ENCODE measurements around the gene TMEM127.

The TMEM127 gene

DNA sequence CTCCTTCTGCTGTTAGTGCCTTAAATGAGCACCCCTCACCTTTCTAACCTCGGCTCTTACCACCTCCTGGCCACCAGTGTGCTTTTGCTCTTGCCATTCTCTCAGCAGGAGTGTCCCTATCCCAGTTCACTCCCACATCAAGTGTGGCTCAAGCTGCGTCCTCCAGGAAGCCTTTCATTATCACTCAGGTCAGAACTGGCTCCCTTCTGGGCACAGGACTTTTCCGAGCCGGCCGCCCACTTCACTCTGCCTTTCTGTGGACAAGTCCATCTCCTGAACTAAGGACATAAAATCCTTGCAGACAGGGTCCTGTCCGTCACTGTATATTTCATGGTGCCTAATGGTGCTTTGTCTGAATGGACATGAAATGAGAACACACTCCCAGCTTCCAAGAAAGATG lies 15.6 kb downstream of the TMEM127 start:
- no peak overlapping the region for H3K4me2 ChIP-seq (ENCODE audit: low read length)
- no peaks in the 10 kb centered on the region for H3K79me2 ChIP-seq (ENCODE audit: control insufficient read depth, insufficient read depth, low read length)
- H2AK5ac ChIP-seq (ENCODE audit: low read length): no peak overlapping the region
- no peak overlapping the region for H2BK120ac ChIP-seq (ENCODE audit: low read depth, low read length)
- H3K79me1 ChIP-seq (ENCODE audit: low read length): no peaks in the 10 kb centered on the region
- H3K4me1 ChIP-seq (ENCODE audit: control insufficient read depth, low read depth, low read length): no peaks in the 10 kb centered on the region
- no peak for DNase-seq
- H3K27me3 ChIP-seq (ENCODE audit: insufficient read depth, low read length, poor library complexity): no peaks in the 10 kb centered on the region
- H3K4me3 ChIP-seq (ENCODE audit: low read length): no peak overlapping the region
- no peak overlapping the region for H3K4ac ChIP-seq (ENCODE audit: low read depth, low read length)
- no peak overlapping the region for H2BK5ac ChIP-seq (ENCODE audit: low read length)
- WGBS (ENCODE audit: extremely low coverage, insufficient coverage, low lambda C conversion rate): no CpG with 5 or more reads among the region's 6 CpGs
- no peak overlapping the region for H3K56ac ChIP-seq (ENCODE audit: low read length)
- no peak overlapping the region for H3K27ac ChIP-seq (ENCODE audit: low read depth, low read length)
- H3K9ac ChIP-seq (ENCODE audit: low read length): no peak overlapping the region
- H3K36me3 ChIP-seq (ENCODE audit: control insufficient read depth, insufficient read depth, low read length): peaks cover 3% of the 10 kb centered on the region
- no peak overlapping the region for H4K5ac ChIP-seq (ENCODE audit: low read length)
- no peak overlapping the region for H3K23ac ChIP-seq (ENCODE audit: low read length)
- H2BK15ac ChIP-seq (replicated peaks; ENCODE audit: low read depth): no peak overlapping the region
- H4K8ac ChIP-seq (ENCODE audit: low read depth, low read length): no peak overlapping the region
- H3K18ac ChIP-seq (ENCODE audit: low read length): no peak overlapping the region

DNA sequence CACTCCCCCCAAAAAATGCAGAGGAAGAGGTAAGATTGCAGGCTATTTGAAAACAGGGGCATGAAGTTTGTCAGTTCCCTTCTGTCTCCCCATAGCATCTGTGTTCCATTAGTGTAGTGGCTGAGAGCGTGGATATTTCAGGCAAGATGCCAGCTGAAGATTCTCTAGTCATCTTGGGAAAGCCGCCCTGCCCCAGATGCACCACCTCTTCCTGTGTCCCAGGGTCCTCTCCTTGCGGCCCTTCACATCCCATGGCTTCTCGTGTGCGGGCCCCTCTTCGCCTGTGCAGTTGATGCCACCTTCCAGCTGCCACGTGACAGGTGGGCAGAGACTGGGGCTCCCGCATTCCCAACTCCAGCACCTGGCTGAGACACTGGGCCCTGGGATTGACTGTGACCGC lies 16.1 kb downstream of the TMEM127 start:
- no peak overlapping the region for H3K4me2 ChIP-seq (ENCODE audit: low read length)
- H3K27ac ChIP-seq (ENCODE audit: low read depth, low read length): no peak overlapping the region
- no peak overlapping the region for H3K18ac ChIP-seq (ENCODE audit: low read length)
- H3K4me3 ChIP-seq (ENCODE audit: low read length): no peak overlapping the region
- H3K79me2 ChIP-seq (ENCODE audit: control insufficient read depth, insufficient read depth, low read length): no peaks in the 10 kb centered on the region
- no CpG with 5 or more reads among the region's 9 CpGs for WGBS (ENCODE audit: extremely low coverage, insufficient coverage, low lambda C conversion rate)
- H4K8ac ChIP-seq (ENCODE audit: low read depth, low read length): no peak overlapping the region
- H2BK5ac ChIP-seq (ENCODE audit: low read length): no peak overlapping the region
- no peak overlapping the region for H3K56ac ChIP-seq (ENCODE audit: low read length)
- H4K5ac ChIP-seq (ENCODE audit: low read length): no peak overlapping the region
- no peak overlapping the region for H3K9ac ChIP-seq (ENCODE audit: low read length)
- DNase-seq: no peak
- H3K79me1 ChIP-seq (ENCODE audit: low read length): no peaks in the 10 kb centered on the region
- no peak overlapping the region for H3K23ac ChIP-seq (ENCODE audit: low read length)
- H3K36me3 ChIP-seq (ENCODE audit: control insufficient read depth, insufficient read depth, low read length): peaks cover 3% of the 10 kb centered on the region
- H2BK15ac ChIP-seq (replicated peaks; ENCODE audit: low read depth): no peak overlapping the region
- no peak overlapping the region for H2AK5ac ChIP-seq (ENCODE audit: low read length)
- H3K27me3 ChIP-seq (ENCODE audit: insufficient read depth, low read length, poor library complexity): no peaks in the 10 kb centered on the region
- no peak overlapping the region for H3K4ac ChIP-seq (ENCODE audit: low read depth, low read length)
- no peaks in the 10 kb centered on the region for H3K4me1 ChIP-seq (ENCODE audit: control insufficient read depth, low read depth, low read length)
- H2BK120ac ChIP-seq (ENCODE audit: low read depth, low read length): no peak overlapping the region

DNA sequence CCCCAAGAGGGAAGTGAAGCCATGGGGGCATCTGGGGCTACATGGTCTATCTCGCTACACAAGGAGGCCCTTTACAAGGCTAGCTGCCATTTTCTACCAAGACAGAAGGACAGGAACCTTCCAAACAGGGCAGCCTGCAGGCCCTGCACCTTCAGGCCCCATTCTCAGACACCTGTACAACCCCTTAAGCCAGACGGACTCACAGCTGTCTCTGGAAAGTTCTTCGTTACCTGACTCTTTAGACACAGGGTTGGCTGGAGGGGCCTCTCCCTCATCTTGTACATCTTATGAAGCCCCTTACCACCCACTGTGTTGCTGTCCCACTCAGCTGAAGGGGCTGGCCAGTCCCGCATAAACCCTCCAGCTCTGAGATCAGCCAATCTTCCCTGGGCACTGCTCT lies 17.2 kb downstream of the TMEM127 start:
- H3K18ac ChIP-seq (ENCODE audit: low read length): no peak overlapping the region
- no peak overlapping the region for H3K4me2 ChIP-seq (ENCODE audit: low read length)
- no peak overlapping the region for H3K4me3 ChIP-seq (ENCODE audit: low read length)
- no peak overlapping the region for H4K5ac ChIP-seq (ENCODE audit: low read length)
- no peak overlapping the region for H3K9ac ChIP-seq (ENCODE audit: low read length)
- H3K4me1 ChIP-seq (ENCODE audit: control insufficient read depth, low read depth, low read length): no peaks in the 10 kb centered on the region
- H3K4ac ChIP-seq (ENCODE audit: low read depth, low read length): no peak overlapping the region
- H3K79me1 ChIP-seq (ENCODE audit: low read length): no peaks in the 10 kb centered on the region
- no CpG with 5 or more reads among the region's 4 CpGs for WGBS (ENCODE audit: extremely low coverage, insufficient coverage, low lambda C conversion rate)
- DNase-seq: no peak
- H2BK5ac ChIP-seq (ENCODE audit: low read length): no peak overlapping the region
- no peak overlapping the region for H3K27ac ChIP-seq (ENCODE audit: low read depth, low read length)
- no peaks in the 10 kb centered on the region for H3K79me2 ChIP-seq (ENCODE audit: control insufficient read depth, insufficient read depth, low read length)
- H3K56ac ChIP-seq (ENCODE audit: low read length): no peak overlapping the region
- H2BK15ac ChIP-seq (replicated peaks; ENCODE audit: low read depth): no peak overlapping the region
- no peak overlapping the region for H2AK5ac ChIP-seq (ENCODE audit: low read length)
- peaks cover 3% of the 10 kb centered on the region for H3K36me3 ChIP-seq (ENCODE audit: control insufficient read depth, insufficient read depth, low read length)
- H4K8ac ChIP-seq (ENCODE audit: low read depth, low read length): no peak overlapping the region
- no peak overlapping the region for H2BK120ac ChIP-seq (ENCODE audit: low read depth, low read length)
- H3K27me3 ChIP-seq (ENCODE audit: insufficient read depth, low read length, poor library complexity): no peaks in the 10 kb centered on the region
- no peak overlapping the region for H3K23ac ChIP-seq (ENCODE audit: low read length)

DNA sequence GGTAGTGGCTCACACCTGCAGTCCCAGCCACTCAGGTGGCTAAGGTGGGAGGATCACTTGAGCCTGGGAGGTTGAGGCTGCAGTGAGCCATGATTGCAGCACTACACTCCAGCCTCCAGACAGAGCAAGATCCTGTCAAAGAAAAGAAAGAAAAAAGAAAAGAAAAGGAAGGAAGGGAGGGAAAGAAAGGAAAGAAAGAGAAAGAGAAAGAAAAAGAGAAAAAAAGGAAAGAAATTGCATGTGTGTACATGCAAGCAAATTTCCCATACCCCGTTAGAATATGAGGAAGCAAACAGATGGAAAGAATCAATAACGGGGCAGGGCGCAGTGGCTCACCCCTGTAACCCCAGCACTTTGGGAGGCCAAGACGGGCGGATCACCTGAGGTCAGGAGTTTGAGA lies 17.9 kb downstream of the TMEM127 start:
- H3K79me2 ChIP-seq (ENCODE audit: control insufficient read depth, insufficient read depth, low read length): no peaks in the 10 kb centered on the region
- no peak overlapping the region for H4K8ac ChIP-seq (ENCODE audit: low read depth, low read length)
- no peak overlapping the region for H3K4me2 ChIP-seq (ENCODE audit: low read length)
- H3K9ac ChIP-seq (ENCODE audit: low read length): no peak overlapping the region
- no peaks in the 10 kb centered on the region for H3K27me3 ChIP-seq (ENCODE audit: insufficient read depth, low read length, poor library complexity)
- no peaks in the 10 kb centered on the region for H3K79me1 ChIP-seq (ENCODE audit: low read length)
- no peaks in the 10 kb centered on the region for H3K36me3 ChIP-seq (ENCODE audit: control insufficient read depth, insufficient read depth, low read length)
- H3K18ac ChIP-seq (ENCODE audit: low read length): no peak overlapping the region
- no peak overlapping the region for H3K4me3 ChIP-seq (ENCODE audit: low read length)
- no peak overlapping the region for H3K56ac ChIP-seq (ENCODE audit: low read length)
- no peak overlapping the region for H2BK5ac ChIP-seq (ENCODE audit: low read length)
- WGBS (ENCODE audit: extremely low coverage, insufficient coverage, low lambda C conversion rate): no CpG with 5 or more reads among the region's 5 CpGs
- H3K4ac ChIP-seq (ENCODE audit: low read depth, low read length): no peak overlapping the region
- H2BK15ac ChIP-seq (replicated peaks; ENCODE audit: low read depth): no peak overlapping the region
- H3K23ac ChIP-seq (ENCODE audit: low read length): no peak overlapping the region
- H3K27ac ChIP-seq (ENCODE audit: low read depth, low read length): no peak overlapping the region
- no peak overlapping the region for H2BK120ac ChIP-seq (ENCODE audit: low read depth, low read length)
- H2AK5ac ChIP-seq (ENCODE audit: low read length): no peak overlapping the region
- no peak for DNase-seq
- no peak overlapping the region for H4K5ac ChIP-seq (ENCODE audit: low read length)
- H3K4me1 ChIP-seq (ENCODE audit: control insufficient read depth, low read depth, low read length): no peaks in the 10 kb centered on the region

- no peak overlapping the region for H3K4me2 ChIP-seq (ENCODE audit: low read length)
- no peak overlapping the region for H4K8ac ChIP-seq (ENCODE audit: low read depth, low read length)
- no peak overlapping the region for H3K27ac ChIP-seq (ENCODE audit: low read depth, low read length)
- H4K5ac ChIP-seq (ENCODE audit: low read length): no peak overlapping the region
- H2BK15ac ChIP-seq (replicated peaks; ENCODE audit: low read depth): no peak overlapping the region
- no peaks in the 10 kb centered on the region for H3K79me1 ChIP-seq (ENCODE audit: low read length)
- no peak overlapping the region for H2BK5ac ChIP-seq (ENCODE audit: low read length)
- H3K18ac ChIP-seq (ENCODE audit: low read length): no peak overlapping the region
- H3K36me3 ChIP-seq (ENCODE audit: control insufficient read depth, insufficient read depth, low read length): no peaks in the 10 kb centered on the region
- H2BK120ac ChIP-seq (ENCODE audit: low read depth, low read length): no peak overlapping the region
- WGBS (ENCODE audit: extremely low coverage, insufficient coverage, low lambda C conversion rate): no CpG with 5 or more reads among the region's 3 CpGs
- H3K9ac ChIP-seq (ENCODE audit: low read length): no peak overlapping the region
- no peak overlapping the region for H2AK5ac ChIP-seq (ENCODE audit: low read length)
- H3K4me3 ChIP-seq (ENCODE audit: low read length): no peak overlapping the region
- H3K23ac ChIP-seq (ENCODE audit: low read length): no peak overlapping the region
- H3K4ac ChIP-seq (ENCODE audit: low read depth, low read length): no peak overlapping the region
- H3K27me3 ChIP-seq (ENCODE audit: insufficient read depth, low read length, poor library complexity): no peaks in the 10 kb centered on the region
- no peaks in the 10 kb centered on the region for H3K79me2 ChIP-seq (ENCODE audit: control insufficient read depth, insufficient read depth, low read length)
- peak; percentile 19 for DNase-seq
- no peaks in the 10 kb centered on the region for H3K4me1 ChIP-seq (ENCODE audit: control insufficient read depth, low read depth, low read length)
- H3K56ac ChIP-seq (ENCODE audit: low read length): no peak overlapping the region
These were observed 18.8 kb downstream of the TMEM127 start for GRCh38 chr2:96247009-96247408.

- no peak overlapping the region for H3K4me2 ChIP-seq (ENCODE audit: low read length)
- H3K79me2 ChIP-seq (ENCODE audit: control insufficient read depth, insufficient read depth, low read length): no peaks in the 10 kb centered on the region
- H3K9ac ChIP-seq (ENCODE audit: low read length): no peak overlapping the region
- H2BK120ac ChIP-seq (ENCODE audit: low read depth, low read length): no peak overlapping the region
- DNase-seq: no peak
- no peak overlapping the region for H3K18ac ChIP-seq (ENCODE audit: low read length)
- H3K4me3 ChIP-seq (ENCODE audit: low read length): no peak overlapping the region
- H4K5ac ChIP-seq (ENCODE audit: low read length): no peak overlapping the region
- no peak overlapping the region for H2BK15ac ChIP-seq (replicated peaks; ENCODE audit: low read depth)
- no CpG with 5 or more reads among the region's 8 CpGs for WGBS (ENCODE audit: extremely low coverage, insufficient coverage, low lambda C conversion rate)
- no peaks in the 10 kb centered on the region for H3K79me1 ChIP-seq (ENCODE audit: low read length)
- no peak overlapping the region for H2BK5ac ChIP-seq (ENCODE audit: low read length)
- no peak overlapping the region for H3K27ac ChIP-seq (ENCODE audit: low read depth, low read length)
- no peaks in the 10 kb centered on the region for H3K36me3 ChIP-seq (ENCODE audit: control insufficient read depth, insufficient read depth, low read length)
- H3K56ac ChIP-seq (ENCODE audit: low read length): no peak overlapping the region
- no peaks in the 10 kb centered on the region for H3K27me3 ChIP-seq (ENCODE audit: insufficient read depth, low read length, poor library complexity)
- H3K4ac ChIP-seq (ENCODE audit: low read depth, low read length): no peak overlapping the region
- no peaks in the 10 kb centered on the region for H3K4me1 ChIP-seq (ENCODE audit: control insufficient read depth, low read depth, low read length)
- no peak overlapping the region for H4K8ac ChIP-seq (ENCODE audit: low read depth, low read length)
- H2AK5ac ChIP-seq (ENCODE audit: low read length): no peak overlapping the region
- no peak overlapping the region for H3K23ac ChIP-seq (ENCODE audit: low read length)
These were observed 20.0 kb downstream of the TMEM127 start for GRCh38 chr2:96245609-96246390.

Measured in mesendoderm (in vitro differentiated cells).